ENCODE results near the gene MT1G.

- TF ChIP-seq CTCF (conservative IDR thresholded peaks at IDR 0.05; ENCODE audit: low read length) (no peak), EZH2phosphoT487 (IDR thresholded peaks at IDR 0.05; ENCODE audit: borderline replicate concordance, low read depth, low read length) (no peak)
Measured at GRCh38 chr16:56662357-56663354, 5.2 kb downstream of the MT1G start.
